ENCODE data around the gene RGS6.

DNA sequence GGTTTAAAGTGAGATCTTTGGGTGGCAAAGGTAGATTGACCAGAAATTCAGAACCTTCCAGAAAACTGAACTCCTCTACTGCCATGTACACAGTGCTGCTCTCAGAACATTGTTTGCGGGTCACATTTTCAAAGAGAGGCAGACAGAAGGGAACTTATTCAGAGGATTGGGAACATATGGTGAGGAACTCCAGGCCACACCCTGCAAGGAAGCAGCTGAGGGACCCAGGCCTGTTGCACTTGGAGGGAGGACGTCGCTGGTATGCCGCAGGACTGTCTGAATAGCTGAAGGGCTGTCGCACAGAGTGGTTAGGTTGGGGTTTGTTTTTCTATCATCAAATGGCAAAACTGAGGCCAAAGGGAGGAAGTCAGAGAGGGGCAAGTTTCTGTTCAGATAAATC, 520.5 kb downstream of the RGS6 start:
- no peak for TF ChIP-seq CTCF (IDR thresholded peaks at IDR 0.05; ENCODE audit: insufficient read depth, low read depth, low read length)
- TF ChIP-seq EZH2 (IDR thresholded peaks at IDR 0.05; ENCODE audit: insufficient read depth, low read length) = no peak

Measured in astrocyte (in vitro differentiated cells and primary cell).